NCI-H1092 treated with DMSO at 0.1 percent for 48 hours (cell line): ENCODE data around the gene KRT16.
"Not testable (repeated sequence)": the region's sequence is repeated elsewhere in the genome, so short reads cannot be mapped to it uniquely, and the experiment has no call there.

ENCODE experiments used
- DNase-seq: peaks from one replicate; lab custom pipeline; 2025; lab: John Stamatoyannopoulos, UW

The KRT16 gene

DNA sequence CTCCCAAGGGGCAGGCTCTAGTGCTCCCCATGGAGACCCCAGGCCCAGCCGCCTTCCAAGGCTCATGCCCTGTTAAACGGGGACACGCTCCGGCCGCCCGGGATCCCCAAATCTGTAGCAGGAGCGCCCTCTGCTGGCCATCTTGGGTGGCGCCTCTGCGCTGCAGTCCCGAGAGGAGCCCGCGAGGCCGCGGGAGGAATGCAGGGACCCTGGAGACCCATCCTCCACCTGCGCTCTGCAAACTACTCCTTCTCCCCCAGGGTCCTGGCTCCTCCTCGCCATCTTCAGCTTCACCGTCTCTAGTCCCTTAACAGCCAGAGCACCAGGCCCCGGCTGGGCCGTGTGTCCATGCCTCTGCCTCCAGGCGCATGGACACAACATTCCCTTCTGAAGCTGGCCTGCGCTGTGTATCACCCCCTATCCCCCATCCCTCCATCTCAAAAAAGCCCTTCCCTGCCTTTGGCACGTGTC lies 35.4 kb upstream of the KRT16 start:
- DNase-seq = peak; percentile 68

DNA sequence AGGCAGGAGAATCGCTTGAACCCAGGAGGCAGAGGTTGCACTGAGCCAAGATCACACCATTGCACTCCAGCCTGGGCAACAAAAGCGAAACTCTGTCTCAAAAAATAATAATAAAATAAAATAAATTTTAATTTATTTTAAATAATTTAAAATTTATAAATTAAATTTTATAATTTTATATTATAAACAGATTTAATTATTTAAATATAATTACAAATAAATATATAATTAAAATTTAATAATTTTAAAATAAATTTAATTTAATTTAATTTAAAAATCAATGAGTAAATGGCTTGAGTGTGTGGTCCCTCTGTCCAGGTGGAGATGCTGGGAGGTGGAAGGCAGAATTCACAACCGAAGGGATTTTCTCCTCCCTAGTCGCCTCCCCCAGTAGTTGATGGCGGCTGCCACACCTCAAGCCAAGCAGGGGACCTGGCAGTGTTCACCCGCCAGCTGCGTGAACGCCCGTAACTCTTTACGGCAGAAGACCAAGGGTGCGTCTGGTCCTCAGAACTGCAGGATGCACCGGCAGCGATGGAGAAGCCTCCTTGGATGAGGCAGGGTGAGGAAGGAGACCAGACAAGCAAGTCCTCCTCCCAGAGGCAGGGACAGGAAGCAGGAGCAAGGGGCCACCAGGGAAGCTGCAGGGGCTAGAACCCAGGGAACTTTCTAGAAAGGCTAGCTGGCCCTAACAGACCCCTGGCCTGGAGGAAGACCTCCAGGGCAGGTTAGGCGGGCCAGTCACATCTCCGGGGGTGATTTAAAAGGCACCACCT lies 34.7 kb upstream of the KRT16 start:
- no peak for DNase-seq

DNA sequence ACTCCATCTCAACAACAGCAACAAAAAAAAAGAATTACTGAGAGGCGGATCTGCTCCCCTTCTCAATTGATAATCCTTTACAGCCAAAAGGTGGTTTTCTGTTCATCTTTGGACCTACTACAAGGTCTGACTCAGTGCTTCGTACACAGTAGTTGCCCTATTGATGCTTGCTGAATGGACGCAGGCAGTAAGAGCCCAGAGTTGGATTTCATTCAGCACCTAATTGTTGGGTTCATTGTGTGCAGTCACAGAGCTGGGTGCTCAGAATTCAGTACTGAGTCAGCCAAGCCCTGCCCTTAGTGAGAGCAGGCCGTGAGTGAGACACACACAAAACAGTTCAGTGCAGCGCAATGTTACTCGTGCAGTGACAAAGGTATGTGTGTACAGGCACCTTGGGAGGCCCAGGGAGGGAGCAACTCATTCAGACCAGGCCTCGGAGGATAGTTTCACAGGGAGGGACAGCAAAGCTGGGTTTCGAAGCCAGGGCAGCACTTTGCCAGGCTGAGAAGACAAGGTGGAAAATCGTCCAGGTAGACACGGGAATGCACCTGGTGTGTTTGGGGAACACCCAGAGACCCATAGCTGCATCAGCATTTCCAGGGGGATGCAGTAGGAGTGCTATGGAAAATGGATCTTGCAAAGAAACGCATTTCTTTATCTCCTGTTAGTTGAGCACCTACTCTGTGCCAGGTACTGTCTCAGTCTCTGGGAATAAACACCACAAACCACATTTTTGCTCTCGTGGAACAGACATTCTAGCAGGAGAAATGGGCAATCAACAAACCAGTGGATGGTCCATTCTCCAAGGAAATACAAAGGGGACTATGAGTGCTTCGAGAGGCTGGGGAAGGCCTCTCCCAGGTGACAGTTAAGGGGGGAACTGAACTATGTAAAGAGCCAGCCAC lies 29.9 kb upstream of the KRT16 start:
- no peak for DNase-seq

DNA sequence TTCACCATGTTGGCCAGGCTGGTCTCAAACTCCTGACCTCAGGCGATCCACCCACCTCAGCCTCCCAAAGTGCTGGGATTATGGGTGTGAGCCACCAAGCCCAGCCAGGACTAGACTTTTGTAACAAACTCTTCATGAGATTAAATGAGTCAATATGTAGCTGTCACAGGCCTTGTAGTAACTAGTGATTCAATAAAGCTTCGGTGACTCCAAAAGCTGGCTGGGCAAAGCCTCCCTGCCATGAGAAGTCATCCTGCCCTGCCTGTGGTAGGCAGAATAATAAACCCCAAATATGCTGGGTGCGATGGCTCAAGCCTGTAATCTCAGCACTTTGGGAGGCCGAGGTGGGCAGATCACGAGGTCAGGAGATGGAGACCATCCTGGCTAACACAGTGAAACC lies 28.0 kb upstream of the KRT16 start:
- DNase-seq = not testable (repeated sequence)

DNA sequence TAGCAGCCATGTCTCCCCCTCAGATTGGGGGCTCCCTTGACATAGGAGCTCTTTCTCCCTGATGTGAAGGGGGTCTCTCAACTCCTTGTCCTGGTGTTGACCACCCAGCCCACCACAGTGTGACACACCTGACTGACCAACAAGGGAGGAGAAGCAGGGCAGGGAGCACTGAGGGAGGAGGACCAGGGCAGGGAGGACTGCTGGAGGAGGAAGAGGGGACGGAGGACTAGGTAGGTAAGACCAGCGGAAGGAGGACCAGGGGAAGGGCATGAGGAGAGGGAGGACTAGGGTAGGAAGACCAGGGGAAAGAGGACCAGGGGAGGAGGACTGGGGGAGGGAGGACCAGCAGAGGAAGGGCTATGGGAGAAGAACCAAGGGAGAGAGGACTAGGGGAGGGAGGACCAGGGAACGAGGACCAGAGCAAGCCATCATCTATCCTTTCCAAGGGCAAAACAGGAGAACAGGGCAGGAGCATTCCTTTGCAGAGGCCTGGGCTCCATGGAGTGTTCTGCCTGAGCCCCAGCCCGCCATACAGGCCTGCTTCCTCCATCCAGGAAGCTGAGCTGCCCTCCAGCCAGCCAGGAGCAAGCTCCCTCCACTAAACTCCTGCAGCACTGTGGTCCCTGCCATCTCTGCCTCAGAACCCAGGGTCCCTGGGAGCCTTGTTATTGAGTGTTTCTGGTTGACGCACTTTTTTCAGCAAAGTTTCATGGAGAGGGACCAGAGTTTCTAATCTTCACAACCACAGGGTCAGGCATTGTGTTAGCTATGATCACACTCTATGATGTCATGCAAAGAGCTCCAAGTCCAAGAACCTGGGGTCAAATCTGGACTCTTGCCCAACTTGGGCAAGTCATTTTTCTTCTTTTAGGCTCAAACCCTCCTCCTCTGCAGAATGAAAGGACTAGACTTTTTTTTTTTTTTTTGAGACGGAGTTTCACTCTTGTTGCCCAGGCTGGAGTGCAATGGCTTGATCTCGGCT lies 27.2 kb upstream of the KRT16 start:
- no peak for DNase-seq

DNA sequence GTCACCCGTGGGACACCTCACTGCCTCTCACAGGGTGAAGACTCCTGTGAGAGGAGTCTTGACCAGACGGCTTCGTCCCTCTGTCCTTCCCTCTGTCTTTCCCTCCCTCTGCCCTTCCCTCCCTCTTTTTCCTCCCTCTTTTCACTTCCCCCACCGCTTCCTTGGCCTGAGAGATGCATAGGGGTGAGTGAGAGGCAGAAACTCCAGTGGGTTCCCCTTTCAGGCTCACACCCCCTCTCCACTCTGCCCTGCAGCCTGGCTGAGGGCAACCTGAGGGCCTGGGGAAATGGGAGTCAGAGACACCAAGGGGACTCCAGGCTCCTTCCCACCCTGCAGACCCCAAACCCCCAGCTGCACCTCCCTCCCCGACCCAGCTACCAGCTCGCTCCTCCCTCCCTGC lies 26.4 kb upstream of the KRT16 start:
- no peak for DNase-seq

DNA sequence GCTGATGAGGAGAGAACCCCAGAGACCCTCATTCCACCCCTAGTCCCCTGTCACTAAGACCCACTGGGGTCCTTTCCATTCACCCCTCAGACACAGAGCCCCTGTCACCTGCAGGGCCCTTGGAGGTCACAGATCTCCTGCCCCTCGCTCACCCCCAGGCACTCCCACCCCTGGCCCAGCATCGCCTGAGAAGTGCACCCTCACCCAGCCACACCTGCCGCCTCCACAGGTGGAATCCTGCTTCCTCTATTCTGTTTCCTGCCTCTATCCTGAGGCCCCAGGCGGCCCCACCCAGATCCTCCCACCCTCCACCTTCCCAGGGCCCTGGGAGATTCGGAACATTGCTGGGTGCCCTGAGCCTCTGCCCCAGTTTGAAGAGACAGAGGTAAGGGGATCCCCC lies 25.6 kb upstream of the KRT16 start:
- no peak for DNase-seq

DNA sequence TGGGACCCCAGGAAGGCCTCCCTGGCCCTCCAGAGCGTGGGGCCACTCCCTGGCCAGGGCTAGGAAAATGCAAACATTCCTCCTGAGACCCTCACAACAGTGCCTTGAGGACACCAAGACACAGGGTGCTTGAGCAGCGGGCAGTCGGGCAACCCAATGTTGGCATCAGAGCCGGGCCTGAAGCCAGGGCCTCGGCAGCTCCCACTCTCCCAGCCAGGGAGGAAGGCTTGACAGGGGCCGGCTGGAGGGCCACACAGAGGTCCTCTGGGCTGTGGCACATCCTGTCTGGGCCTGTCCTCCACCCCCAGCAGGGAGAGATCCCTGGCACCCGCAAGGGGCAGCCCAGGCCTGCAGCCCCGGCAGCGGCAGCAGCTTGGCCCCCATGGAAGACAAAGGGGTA lies 24.1 kb upstream of the KRT16 start:
- DNase-seq = no peak

DNA sequence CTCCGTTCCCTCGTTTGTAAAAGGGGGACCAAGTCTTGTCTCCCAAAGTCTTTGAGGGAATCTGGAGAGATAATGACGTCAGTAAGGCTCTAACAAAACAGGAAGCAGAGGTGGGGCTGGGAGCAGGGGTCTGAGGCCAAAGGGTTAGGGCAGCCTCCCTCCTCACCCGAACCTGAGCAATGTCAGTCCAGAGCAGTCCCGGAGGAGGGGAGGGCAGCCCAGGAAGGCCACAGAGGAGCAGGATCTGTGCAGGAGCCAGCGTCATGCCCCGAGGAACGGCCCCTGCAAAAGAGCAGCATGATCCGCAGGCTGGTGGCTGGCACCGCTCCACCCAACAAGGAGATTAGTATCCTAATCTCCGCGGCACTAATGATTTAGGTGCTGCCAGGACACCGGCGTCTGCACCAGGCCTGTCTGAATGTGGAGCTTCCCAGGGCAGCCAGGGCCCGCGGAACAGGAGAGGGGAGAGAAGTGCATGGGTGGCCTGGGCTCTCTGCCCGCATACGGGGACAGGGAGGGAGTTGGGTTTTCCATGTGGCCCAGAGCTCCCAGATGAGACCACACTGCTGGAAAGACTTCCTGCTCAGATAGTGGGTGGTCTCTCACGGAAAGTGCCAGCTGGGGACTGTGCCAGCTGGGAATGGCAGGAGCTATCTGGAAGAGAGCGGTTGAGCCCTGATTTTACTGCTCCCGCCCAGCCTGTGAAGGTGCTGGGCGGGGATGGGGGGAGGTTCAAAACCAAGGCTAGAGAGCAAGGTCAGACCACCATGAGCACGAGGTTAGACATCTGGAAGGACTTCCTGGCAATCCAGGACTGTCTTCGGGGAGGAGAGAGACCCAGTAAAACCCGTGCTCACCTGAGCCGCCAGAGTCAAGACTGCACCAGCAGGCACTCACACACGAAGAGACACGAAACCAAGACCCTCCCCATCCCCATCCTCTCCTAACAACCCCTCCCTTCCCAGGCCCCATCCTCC lies 22.8 kb upstream of the KRT16 start:
- peak; percentile 5 for DNase-seq

DNA sequence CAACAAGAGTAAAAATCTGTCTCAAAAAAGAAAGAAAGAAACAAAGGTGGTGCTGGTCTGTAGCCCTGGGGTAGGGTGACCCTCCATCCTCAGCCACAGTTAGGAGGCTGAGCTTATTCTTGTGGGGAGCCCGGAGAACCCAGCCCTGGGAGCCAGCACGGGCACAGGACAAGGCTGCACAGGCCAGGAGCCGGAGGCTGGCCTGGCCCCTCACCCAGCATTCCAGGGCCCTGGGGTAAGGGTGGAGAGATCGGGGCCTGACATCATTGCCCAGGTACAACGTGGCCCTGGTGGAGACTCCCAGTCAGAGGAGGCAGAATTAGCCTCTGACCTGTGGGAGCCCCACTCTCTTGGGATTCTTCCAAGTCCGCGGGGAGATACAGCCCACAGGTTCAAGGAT lies 22.1 kb upstream of the KRT16 start:
- no peak for DNase-seq

DNA sequence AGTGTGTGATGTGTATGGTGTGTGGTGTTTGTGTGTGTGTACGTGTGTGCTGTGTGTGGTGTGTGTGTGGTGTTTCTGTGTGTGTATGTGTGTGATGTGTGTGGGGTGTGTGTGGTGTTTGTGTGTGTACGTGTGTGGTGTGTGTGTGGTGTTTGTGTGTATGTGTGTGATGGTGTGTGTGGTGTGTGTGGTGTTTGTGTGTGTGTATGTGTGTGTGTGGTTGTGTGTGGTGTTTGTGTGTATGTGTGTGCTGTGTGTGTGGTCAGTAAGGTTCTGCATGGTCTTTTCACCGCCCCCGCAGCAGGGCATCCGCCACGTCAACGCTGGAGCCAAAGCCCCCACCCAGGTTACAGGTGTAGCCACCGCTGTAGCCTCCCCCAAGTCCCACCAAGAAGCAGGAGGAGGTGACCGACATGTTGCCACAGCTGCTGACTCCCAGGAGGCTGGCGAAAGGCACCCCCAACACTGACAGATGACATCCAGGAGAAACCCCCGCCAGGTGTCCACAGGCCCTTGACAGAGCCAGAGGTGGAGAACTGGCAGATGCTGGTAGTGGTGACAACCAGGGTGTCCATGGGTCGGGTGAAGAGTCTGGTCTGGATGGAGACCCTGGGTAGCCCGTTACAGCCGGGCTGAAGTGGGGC lies 21.1 kb upstream of the KRT16 start:
- no peak for DNase-seq

DNA sequence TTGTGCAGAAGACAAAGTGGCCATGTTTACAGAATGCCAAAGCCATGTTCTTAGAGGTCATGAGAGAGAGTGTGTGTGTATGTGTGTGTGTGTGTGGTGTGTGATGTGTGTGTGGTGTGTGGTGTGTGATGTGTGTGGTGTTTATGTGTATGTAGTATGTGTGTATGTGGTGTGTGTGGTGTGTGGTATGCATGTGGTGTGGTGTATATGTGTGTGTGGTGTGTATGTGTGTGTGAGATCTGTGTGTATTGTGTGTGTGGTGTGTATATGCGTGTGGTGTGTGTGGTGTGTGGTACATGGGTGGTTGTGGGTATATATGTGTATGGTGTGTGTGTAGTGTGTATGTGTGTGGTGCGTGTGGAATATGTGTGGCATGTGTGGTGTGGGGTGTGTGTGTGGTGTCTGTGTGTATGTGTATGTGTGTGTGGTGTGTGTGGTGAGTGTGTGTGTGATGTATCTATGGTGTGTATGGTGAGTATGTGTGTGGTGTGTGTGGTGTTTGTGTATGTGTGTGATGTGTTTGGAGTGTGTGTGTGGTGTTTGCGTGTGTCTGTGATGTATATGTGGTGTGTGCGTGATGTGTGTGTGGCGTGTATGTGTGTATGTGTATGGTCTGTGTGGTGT lies 20.0 kb upstream of the KRT16 start:
- DNase-seq = no peak

DNA sequence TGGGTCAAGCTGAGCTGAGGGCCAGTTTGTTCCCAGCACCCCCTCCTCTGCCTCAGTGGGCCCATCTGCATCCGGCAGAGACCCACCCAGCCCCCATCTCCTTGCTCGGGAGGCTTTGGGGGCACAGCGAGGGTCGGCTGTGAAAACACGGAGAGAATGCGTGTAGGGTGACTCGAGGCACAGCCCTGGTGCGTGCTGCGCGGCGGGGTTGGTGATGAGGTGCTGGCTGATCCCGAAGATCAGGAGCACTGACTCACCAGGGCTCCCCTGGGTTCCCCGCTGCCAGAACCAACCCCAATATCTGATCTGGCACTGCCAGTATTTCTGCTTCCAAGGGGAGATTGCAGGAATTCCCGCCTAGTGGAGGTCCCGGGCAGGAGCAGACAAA lies 19.3 kb upstream of the KRT16 start:
- DNase-seq = no peak

DNA sequence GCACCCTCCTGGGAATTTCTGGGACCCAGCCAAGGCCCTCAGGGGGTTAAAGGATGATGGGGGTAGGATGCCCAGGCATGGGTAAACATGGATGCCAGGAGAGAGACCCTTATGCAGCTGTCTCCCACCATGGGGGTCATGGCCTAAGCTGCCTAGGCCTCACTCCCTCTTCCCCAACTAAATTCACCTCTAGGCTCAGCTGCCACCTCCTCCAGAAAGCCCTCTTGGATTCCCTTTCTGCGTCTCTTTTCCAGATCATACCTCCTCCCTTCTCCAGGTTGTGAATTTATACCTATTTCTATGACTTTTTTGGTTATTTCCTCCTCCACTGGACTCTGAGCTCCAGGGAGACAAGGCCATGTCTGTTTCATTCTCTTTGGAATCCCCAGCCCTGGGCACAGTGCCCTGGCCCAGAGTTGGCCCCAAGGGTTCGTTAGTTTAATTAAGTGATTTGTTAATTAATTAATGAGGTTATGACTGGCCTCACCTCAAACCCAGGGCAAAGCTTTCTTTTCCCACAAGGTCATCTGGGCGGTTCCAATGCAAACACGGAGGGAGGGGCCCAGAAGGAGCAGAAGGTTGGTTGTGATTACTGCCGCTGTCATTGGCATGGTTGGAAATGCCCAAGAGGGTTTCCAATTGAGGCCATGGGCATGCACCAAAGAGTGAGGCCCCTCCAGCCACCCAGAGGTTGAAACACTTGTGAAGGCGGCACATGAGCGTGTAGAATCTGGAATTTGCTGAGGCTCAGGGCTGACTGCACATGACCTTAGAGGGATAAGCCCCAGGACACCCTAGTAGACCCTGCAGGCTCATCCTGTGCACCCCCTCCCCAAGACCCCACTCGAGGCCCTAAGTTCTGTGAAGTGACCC lies 18.7 kb upstream of the KRT16 start:
- no peak for DNase-seq

DNA sequence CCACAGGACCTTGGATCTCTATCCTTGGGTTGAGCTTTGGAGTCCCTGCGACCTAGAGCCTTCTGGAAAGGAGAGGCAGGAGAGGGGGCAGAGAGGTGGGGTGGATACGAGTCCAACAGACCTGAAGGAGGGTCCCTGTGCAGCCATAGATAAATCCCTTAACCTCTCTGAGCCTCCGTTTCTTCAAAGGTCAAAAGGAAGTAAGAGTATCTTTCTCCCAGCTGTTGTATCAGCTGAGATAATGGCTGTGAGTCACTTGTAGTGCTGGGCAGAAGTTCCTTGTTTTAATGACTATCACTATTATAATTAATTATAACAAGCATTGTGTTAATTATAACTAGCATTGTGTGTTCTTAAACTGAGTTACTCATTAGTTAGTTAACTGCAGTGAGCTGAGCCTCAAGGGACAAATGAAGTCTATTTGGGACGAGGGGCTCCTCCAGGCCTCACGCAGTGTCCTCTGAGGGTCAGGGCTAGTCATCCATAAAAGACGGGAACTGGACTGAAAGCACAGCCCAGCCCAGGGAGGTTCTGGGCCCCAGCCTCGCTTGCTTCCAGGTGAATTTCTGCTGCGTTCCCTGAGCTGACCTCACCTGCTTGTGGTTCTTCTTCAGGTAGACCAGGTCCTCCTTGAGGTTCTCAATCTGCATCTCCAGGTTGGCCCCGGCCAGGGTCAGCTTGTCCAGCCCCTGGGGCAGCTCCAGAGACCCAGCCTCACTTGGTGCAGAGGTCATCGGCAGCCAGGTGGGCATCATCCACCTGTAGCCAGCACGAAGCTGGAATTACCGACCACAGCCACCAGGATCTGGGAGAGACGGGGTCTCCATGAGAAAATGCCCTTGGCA lies 17.5 kb upstream of the KRT16 start:
- no peak for DNase-seq

DNA sequence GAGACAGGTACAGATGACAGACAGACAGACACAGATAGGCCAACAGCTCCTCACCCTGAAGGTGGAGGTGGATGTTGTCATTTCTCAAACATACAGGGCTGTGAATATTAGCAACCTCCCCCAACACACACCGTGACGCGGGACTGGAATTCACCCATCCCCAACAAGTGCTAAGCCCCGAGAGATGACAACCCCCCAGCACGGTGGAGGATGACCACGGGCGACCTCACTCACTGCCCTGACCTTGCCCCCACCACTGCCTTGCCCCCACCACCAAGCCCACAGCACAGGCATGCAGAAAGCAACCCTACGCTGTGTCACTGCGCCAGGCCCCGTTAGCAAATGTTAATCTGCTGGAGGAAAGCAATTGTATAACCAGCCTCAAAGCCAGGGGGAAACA lies 16.7 kb upstream of the KRT16 start:
- no peak for DNase-seq

DNA sequence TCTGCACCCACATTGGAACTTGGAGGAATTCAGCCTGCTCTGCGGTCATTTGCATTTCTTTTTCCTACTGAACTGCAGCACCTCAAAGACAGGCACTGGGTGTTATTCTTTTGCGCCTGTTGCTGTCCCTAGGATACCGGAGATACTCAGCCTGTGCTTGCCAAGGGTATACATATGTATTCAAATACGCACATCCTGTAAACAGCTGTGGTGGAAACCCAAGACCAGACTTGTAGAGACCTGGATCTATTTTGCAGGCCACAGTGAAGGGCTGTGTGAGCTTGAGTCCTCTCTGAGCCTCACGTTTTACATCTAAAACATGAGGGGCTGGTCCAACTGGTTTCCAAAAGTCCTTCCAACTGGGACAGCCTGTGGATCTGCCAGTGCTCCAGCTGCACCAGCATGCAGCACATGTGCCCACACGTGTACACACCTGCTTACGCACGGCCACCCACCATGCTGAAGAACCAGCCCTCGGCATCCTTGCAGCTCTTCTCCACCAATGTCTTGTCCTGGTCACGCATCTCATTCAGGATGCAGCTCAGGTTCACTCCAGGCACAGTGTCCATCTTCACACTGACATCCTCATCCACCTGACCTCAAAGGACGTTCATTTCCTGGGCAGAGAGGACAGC lies 16.2 kb upstream of the KRT16 start:
- not testable (repeated sequence) for DNase-seq

DNA sequence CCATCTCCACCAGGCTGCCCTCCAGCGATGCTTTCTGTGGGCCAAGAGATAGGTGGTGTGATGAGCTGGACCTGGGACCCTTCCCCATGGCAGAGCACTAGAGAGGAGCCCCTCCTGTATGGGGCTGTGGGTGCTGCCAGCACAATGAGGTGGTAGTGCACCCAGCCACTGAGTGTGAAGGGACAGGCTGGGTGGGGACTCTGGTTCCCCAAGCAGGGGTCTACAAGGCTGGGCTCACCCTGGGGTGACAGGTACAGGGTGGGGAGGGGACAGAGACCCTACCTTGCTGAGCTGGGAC lies 15.5 kb upstream of the KRT16 start:
- not testable (repeated sequence) for DNase-seq
